ENCODE data around the gene CYRIA. TPM values are rescaled to one million over a fixed set of nuclear protein-coding genes. Genes with fewer than 3 reads are reported as not detected.

The CYRIA gene
- total RNA-seq, 2 donors from 2014 or later: 1.0 to 3.8 TPM

- no peak overlapping the region for H3K9ac ChIP-seq (ENCODE audit: low read depth in 2 of 2, low read length in 2 of 2)
- no peak overlapping the region for H3K4me3 ChIP-seq
- TF ChIP-seq, protein P1, sequence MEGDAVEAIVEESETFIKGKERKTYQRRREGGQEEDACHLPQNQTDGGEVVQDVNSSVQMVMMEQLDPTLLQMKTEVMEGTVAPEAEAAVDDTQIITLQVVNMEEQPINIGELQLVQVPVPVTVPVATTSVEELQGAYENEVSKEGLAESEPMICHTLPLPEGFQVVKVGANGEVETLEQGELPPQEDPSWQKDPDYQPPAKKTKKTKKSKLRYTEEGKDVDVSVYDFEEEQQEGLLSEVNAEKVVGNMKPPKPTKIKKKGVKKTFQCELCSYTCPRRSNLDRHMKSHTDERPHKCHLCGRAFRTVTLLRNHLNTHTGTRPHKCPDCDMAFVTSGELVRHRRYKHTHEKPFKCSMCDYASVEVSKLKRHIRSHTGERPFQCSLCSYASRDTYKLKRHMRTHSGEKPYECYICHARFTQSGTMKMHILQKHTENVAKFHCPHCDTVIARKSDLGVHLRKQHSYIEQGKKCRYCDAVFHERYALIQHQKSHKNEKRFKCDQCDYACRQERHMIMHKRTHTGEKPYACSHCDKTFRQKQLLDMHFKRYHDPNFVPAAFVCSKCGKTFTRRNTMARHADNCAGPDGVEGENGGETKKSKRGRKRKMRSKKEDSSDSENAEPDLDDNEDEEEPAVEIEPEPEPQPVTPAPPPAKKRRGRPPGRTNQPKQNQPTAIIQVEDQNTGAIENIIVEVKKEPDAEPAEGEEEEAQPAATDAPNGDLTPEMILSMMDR (IDR thresholded peaks at IDR 0.05): no peak
- no peak for DNase-seq
- H3K9me3 ChIP-seq: no peaks in the 10 kb centered on the region
- H3K27ac ChIP-seq: peak overlapping the region; percentile 16
- H3K27me3 ChIP-seq: no peaks in the 10 kb centered on the region
- intact Hi-C loops (cut with DNase I): no loop called here
- H3K4me1 ChIP-seq: peaks cover 5% of the 10 kb centered on the region
- no peaks in the 10 kb centered on the region for H3K36me3 ChIP-seq
These were observed 7.4 kb downstream of the CYRIA start for GRCh38 chr2:16658076-16658739.

- Histone ChIP-seq H3K9ac (ENCODE audit: low read depth in 2 of 2, low read length in 2 of 2) (no peak overlapping the region), H3K4me1 (peaks cover 5% of the 10 kb centered on the region), H3K9me3 (no peaks in the 10 kb centered on the region), H3K27ac (no peak overlapping the region), H3K27me3 (no peaks in the 10 kb centered on the region), H3K36me3 (no peaks in the 10 kb centered on the region), H3K4me3 (no peak overlapping the region)
- no peak for DNase-seq
- intact Hi-C loops (cut with DNase I): no loop called here
- TF ChIP-seq, protein P1 (IDR thresholded peaks at IDR 0.05): no peak
These were observed 8.0 kb downstream of the CYRIA start for GRCh38 chr2:16657671-16658070.

DNA sequence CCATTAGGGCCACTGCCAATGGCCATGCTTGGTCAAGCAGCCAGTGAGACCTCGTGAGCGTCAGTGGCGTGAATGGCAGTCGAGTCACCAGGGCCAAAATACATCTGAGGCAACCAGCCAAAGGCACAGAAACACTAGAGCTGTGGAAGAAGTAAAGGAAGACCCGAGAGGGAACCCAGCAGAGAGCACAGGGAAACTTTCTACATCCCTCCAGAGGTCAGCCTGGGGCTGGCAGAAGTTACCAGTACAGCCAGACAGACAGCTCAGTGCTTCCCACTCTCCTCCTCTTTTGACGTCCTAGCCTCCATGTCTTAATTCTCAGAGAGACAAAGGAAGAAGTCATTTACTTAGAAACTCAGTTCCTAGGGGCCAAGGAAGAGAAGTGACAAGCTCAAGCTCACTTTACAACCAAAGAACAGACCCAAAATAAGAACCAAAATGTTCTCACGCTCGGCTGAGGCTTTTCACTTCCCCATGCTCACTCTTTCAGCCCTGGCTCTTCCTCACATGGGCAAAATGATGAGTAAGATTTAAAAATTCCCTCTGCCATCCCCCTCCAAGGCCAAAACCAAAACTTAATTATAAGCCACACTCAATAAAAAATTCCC, 8.7 kb downstream of the CYRIA start:
- H3K4me1 ChIP-seq: peaks cover 5% of the 10 kb centered on the region
- no peaks in the 10 kb centered on the region for H3K36me3 ChIP-seq
- no peaks in the 10 kb centered on the region for H3K9me3 ChIP-seq
- H3K4me3 ChIP-seq: no peak overlapping the region
- TF ChIP-seq, protein P1 (IDR thresholded peaks at IDR 0.05): no peak
- no peaks in the 10 kb centered on the region for H3K27me3 ChIP-seq
- DNase-seq: no peak
- intact Hi-C loops (cut with DNase I): no loop called here
- no peak overlapping the region for H3K9ac ChIP-seq (ENCODE audit: low read depth in 2 of 2, low read length in 2 of 2)
- H3K27ac ChIP-seq: no peak overlapping the region

DNA sequence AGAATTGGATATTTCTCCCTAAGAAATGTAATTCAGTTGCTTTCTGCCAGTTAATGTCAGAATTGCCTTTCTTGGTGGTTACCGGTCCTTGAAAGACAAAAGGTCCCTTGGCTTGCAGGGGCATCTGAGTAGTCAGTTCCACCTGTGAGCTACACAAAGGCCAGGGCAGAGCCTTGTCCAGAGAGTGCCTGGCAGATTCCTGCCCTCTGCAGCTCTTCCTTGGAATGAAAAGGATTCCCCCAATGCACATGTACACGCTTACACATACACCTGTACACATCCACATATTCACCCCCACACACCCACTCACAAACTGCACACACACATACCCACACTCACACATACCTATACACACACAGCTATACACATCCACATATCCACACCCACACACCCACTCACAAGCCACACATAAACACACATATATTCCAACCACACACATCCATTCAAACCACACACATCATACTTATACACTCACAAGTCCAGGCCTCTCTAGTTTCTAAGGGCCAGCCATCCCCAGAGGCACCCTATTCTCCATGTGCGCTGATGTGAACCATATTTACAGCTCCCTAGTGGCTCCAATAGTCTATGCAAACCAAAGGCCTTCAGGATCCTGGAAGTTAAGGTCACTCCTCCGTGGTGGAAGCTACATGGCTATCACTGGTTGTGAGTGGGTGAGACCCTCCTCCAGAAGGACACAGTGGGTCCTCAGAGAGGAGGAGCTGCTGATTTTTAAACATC, 9.6 kb downstream of the CYRIA start:
- no peak for DNase-seq
- Histone ChIP-seq H3K4me3 (no peak overlapping the region), H3K9me3 (no peaks in the 10 kb centered on the region), H3K36me3 (no peaks in the 10 kb centered on the region), H3K9ac (ENCODE audit: low read depth in 2 of 2, low read length in 2 of 2) (no peak overlapping the region), H3K27me3 (no peaks in the 10 kb centered on the region), H3K4me1 (peaks cover 8% of the 10 kb centered on the region), H3K27ac (peak overlapping the region; percentile 16)
- intact Hi-C loops (cut with DNase I): no loop called here
- TF ChIP-seq, protein P1 (IDR thresholded peaks at IDR 0.05): no peak

DNA sequence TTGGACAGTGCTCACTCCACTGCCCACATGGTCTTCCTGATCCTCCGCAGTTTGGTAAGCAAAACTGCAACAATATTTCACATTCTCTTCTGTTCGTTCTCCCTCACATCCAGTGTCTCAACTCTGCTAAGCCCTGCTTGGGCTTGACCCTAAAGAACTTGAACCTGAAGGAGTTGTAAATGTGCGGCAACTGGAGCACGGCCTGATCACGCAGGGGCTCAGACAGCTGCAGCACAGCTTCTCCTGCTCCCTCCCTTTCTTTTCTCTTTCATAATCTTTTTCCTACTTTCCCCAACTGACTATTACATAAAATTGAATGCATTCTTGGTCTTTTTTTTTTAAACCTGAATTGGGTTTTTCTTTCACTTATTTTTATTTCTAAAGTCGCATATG, 10.2 kb downstream of the CYRIA start:
- Histone ChIP-seq H3K9ac (ENCODE audit: low read depth in 2 of 2, low read length in 2 of 2) (no peak overlapping the region), H3K4me3 (no peak overlapping the region), H3K27ac (no peak overlapping the region), H3K9me3 (no peaks in the 10 kb centered on the region), H3K36me3 (no peaks in the 10 kb centered on the region), H3K27me3 (no peaks in the 10 kb centered on the region), H3K4me1 (peaks cover 9% of the 10 kb centered on the region)
- intact Hi-C loops (cut with DNase I): no loop called here
- TF ChIP-seq, protein P1 (IDR thresholded peaks at IDR 0.05): no peak
- no peak for DNase-seq

Measured in colonic mucosa (tissue), 4 donors.